GM23248 (cell line): ENCODE results near the gene COL16A1.

Experiments
- EZH2 ChIP-seq: fragments of 200-600 bp; sonication (generic); IDR thresholded peaks from 2 replicates; pipeline ENCODE4 v1.6.1; 2018; ENCODE audit warnings: antibody characterized with exemption, mild to moderate bottlenecking; ENCODE audit not compliant: insufficient read depth, poor library complexity, severe bottlenecking
- EZH2phosphoT487 ChIP-seq: fragments of 200-600 bp; sonication (generic); IDR thresholded peaks from 2 replicates; pipeline ENCODE4 v1.6.1; 2018; ENCODE audit warnings: antibody characterized with exemption, moderate library complexity, mild to moderate bottlenecking, low read depth; ENCODE audit not compliant: insufficient read depth

- TF ChIP-seq EZH2 (no peak), EZH2phosphoT487 (no peak)
Measured at GRCh38 chr1:31626223-31627207, 77.3 kb downstream of the COL16A1 start.
